Loucy (cell line): ENCODE measurements around the gene SUPT20H.

Source experiments
- EZH2phosphoT487 ChIP-seq: fragments of 200-600 bp; IDR thresholded peaks from 2 replicates; pipeline ENCODE4 v1.6.1; 2018; ENCODE audit warnings: antibody characterized with exemption, mild to moderate bottlenecking, moderate library complexity, borderline replicate concordance
- TF ChIP-seq, protein P1 (sequence below): fragments of 200-600 bp; sonication (generic); conservative IDR thresholded peaks from 2 replicates; pipeline ENCODE4 v1.5.1; 2014; ENCODE audit warnings: mild to moderate bottlenecking, antibody characterized with exemption, low read length

- TF ChIP-seq, protein P1, sequence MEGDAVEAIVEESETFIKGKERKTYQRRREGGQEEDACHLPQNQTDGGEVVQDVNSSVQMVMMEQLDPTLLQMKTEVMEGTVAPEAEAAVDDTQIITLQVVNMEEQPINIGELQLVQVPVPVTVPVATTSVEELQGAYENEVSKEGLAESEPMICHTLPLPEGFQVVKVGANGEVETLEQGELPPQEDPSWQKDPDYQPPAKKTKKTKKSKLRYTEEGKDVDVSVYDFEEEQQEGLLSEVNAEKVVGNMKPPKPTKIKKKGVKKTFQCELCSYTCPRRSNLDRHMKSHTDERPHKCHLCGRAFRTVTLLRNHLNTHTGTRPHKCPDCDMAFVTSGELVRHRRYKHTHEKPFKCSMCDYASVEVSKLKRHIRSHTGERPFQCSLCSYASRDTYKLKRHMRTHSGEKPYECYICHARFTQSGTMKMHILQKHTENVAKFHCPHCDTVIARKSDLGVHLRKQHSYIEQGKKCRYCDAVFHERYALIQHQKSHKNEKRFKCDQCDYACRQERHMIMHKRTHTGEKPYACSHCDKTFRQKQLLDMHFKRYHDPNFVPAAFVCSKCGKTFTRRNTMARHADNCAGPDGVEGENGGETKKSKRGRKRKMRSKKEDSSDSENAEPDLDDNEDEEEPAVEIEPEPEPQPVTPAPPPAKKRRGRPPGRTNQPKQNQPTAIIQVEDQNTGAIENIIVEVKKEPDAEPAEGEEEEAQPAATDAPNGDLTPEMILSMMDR = no peak
- TF ChIP-seq EZH2phosphoT487 = no peak
Measured at GRCh38 chr13:37100731-37101130, 41.2 kb upstream of the SUPT20H start.
